GM18907 (cell line): ENCODE data around the gene KCTD10.
"Not testable (repeated sequence)": the region's sequence is repeated elsewhere in the genome, so short reads cannot be mapped to it uniquely, and the experiment has no call there.

ENCODE experiments used
- ATAC-seq: cut with Tn5 transposase; IDR thresholded peaks from one replicate; pipeline ENCODE4 v1.9.1; 2021; ENCODE audit warnings: mild to moderate bottlenecking, moderate library complexity; ENCODE audit not compliant: unreplicated experiment

Gene KCTD10

DNA sequence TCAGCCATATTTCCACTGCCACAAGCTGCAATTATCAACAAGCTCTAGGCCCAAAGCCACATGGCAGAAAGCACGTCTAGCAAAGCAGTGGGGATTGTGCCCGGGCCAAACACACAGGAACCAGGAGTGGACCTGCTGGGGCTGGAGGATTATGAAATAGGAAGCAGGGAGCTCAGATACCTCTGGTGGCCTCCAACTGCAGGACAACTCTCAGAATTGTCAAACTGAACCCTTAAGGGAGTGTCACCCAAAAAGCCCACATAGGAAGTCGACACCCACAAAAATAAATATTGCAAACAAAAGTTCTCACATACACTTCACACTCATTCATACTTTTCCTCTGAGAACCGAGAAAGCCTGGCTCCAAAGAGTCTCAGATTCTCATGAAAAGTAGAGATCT, 26.1 kb downstream of the KCTD10 start:
- no peak for ATAC-seq

DNA sequence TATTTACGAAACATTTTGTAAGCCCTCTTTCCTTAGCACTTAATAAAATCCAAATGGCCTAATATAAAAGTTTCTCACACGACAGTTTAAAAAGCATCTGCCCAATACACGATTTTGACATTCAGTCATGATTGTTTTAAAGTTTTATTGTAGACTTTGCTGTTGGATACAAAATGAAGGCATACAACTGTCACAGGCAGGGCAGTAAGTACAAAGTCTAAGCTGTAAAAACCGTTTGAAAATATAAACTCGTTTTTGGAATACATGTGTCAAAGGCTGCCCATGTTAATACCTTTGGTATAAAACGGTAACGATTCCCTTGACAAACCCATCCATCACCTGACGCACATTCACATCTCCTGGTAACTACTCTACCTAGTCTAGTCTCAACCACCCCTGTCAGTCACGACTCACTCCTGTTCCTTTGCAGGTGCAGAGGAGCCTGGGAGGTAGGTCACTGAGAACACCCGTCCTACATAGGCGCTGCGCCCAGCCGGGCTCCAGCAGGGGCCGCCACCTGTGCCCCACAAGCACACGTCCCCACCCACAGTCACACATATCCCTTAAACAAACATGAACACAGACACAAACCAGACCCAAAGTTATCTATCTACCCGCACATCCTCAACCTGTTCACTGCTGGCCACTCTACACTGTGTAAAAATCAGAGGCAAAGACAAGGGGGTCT, 27.1 kb downstream of the KCTD10 start:
- no peak for ATAC-seq

DNA sequence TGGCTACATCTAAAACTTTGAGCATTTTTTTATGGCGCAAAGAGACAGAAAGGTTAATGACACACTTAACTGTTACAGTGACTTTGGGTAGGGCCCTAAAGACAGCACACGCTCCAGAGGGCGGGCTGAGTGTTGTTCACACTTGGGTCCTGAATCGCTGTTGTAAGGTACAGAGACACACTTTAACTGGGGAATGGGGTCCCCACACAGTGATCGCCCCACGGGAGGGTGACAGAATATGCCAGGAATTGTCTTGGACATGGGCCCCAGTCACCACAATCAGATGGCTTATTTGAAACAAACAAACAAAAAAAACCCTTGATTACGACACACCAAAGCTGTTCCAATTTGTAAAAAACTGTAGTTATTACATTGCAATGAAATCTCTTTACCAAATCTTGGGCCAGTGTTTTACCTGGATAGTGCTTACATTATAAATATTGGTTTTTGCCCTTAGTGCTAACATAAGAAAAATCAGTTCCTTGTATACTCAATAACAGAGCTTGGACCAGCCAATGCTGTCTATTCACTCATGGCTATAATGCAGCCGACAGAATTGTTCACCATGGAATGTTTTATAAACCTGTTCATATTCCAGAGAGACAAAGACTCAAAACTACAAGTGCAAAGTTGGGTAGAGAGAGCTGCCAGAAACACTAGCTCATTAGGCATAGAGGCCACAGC, 28.3 kb downstream of the KCTD10 start:
- no peak for ATAC-seq

- ATAC-seq: no peak
These were observed 28.8 kb downstream of the KCTD10 start for GRCh38 chr12:109448272-109448671.

- no peak for ATAC-seq
These were observed 29.6 kb downstream of the KCTD10 start for GRCh38 chr12:109447482-109447881.

DNA sequence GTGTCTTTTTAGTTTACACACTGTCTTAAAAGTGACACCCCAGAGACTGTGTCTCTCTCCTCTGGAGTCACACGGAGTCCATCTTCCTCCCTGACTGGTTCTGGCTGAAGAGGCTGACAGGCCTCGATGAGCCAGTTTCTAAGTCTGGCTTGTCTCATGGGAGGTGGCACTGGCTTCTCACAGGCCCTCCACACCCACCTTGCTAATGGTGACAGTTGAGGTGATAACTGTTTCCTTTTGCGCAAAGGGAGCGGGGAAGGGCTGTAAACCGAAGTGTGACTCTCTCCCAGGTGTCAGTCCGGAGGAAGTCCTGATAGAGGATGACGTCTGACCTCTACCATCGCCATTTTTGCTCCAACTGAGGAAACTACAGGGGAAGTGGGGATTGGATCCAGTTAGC, 30.2 kb downstream of the KCTD10 start:
- ATAC-seq: no peak

DNA sequence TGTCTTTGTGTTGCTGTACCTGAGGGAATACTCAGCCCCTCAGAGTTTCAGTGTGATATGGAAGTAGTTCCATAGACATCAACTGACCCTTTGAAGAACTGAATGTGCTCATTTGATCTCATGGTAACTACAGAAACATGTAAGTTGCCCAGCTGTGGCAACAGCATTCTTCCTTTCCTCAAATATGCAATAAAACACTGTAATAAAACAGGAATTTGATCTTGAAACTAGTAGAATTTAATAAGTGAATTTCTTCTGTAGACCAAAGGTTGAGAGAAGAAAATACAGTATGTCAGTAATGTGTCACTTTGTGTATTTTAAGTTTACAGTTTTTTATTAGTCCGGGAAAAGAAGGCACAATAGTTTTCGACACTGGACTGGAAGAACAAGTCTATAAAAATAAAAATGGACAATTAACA, 31.9 kb downstream of the KCTD10 start:
- no peak for ATAC-seq

DNA sequence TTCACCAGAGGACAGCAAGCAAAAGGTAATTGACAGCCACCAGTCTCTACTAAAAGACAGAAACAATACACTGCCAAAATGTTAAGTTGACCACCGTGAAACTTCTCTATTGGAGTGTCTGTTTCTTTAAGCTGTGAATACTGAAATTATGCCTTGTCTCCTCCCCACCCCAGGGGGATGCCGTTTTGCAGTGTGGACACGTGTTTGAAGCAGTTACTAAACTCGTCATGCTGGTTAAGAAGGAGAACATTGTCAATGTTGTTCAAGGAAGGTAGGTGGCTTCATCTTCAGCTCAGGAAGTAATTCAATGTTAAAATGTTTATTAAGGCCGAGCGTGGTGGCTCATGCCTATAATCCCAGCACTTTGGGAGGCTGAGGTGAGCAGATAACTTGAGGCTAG, 32.8 kb downstream of the KCTD10 start:
- no peak for ATAC-seq

GRCh38 chr12:109443794-109444193, 33.3 kb downstream of the KCTD10 start:
- ATAC-seq: no peak

- ATAC-seq: no peak
These were observed 36.1 kb downstream of the KCTD10 start for GRCh38 chr12:109440851-109441490.

DNA sequence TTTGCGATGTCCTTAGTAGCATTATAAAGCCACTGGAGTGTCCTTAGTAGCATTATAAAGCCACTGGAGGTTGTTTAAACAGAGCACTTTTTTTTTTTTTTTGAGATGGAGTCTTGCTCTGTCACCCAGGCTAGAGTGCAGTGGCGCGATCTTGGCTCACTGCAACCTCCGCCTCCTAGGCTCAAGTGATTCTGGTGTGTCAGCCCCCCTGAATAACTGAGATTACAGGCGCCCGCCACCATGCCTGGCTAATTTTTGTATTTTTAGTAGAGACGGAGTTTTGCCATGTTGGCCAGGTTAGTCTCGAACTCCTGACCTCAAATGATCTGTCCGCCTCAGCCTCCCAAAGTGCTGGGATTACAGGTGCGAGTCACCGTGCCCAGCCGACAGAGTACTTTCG, 37.1 kb downstream of the KCTD10 start:
- ATAC-seq: not testable (repeated sequence)

GRCh38 chr12:109439181-109439580, 37.9 kb downstream of the KCTD10 start:
- no peak for ATAC-seq

- ATAC-seq: no peak
These were observed 40.9 kb downstream of the KCTD10 start for GRCh38 chr12:109436188-109436560.

- no peak for ATAC-seq
These were observed 41.5 kb downstream of the KCTD10 start for GRCh38 chr12:109435428-109436187.

DNA sequence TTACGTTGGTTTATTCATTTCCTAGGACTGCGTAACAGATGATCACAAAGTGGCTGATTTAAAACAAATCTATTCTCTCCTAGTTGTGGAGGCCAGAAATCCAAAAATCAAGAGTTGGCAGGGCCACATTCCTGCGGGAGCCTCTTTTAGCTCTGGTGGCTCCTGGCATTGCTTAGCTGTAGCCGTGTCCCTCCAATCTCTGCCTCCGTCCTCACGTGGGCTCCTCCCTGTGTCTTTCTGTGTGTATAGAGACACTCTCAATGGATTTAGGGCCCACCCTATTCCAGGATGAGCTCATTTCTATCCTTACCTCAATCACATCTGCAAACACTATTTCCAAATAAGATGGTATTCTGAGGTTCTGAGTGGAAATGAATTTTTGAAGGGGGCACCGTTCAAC, 42.5 kb downstream of the KCTD10 start:
- ATAC-seq: no peak

- no peak for ATAC-seq
These were observed 43.5 kb downstream of the KCTD10 start for GRCh38 chr12:109433618-109434017.

DNA sequence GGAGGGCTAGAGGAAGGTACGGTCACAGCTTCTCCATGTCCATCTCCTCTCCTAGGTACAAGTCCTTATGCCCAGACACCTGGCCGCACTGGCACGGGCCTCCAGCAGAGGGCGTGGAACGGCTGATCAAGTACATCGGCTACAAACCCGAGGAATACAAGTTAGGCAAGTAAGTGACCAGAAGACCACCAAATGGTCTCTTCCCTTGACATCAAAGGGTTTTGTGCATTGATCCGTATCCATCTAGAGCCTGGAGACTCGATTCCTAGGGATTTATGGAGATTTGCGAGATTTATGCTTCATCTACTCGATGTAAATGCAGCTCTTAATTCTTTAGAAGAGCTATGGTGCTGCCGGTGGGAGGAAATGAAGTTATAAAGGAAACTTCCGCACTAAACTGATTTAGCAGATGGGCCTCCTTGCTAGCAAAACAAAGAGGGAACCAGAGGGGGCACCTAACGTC, 44.2 kb downstream of the KCTD10 start:
- peak; percentile 60 for ATAC-seq

DNA sequence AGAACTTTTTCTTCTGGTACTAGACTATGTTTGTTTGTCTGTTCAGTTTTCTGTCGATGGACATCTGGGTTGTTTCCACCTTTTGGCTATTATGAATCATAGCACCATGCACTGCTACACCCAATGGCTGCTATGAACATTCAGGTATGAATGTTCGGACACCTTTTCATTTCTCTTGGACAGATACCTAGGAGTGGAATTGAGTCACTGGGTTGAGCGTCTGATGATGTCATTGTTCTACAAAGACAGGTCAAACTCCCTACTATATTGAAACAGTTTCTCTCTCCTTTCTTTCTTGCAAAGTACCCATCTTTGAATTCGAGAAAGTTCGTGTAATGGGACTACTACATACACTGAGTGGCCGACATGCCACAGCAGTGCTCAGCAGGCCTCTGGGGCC, 44.7 kb downstream of the KCTD10 start:
- no peak for ATAC-seq

- ATAC-seq: no peak
These were observed 46.9 kb downstream of the KCTD10 start for GRCh38 chr12:109430244-109430643.

- not testable (repeated sequence) for ATAC-seq
These were observed 48.3 kb downstream of the KCTD10 start for GRCh38 chr12:109428804-109429203.

- ATAC-seq: peak; percentile 62
These were observed 49.0 kb downstream of the KCTD10 start for GRCh38 chr12:109428037-109428629.
